ENCODE data around the gene NOXA1. TPM values are rescaled to one million over a fixed set of nuclear protein-coding genes. Genes with fewer than 3 reads are reported as not detected.

The NOXA1 gene
- total RNA-seq, 5 donors from 2014 or later (not counting 1 experiment from before 2014, with no cell fraction given): 6.4 to 11.7 (median 8.1) TPM

DNA sequence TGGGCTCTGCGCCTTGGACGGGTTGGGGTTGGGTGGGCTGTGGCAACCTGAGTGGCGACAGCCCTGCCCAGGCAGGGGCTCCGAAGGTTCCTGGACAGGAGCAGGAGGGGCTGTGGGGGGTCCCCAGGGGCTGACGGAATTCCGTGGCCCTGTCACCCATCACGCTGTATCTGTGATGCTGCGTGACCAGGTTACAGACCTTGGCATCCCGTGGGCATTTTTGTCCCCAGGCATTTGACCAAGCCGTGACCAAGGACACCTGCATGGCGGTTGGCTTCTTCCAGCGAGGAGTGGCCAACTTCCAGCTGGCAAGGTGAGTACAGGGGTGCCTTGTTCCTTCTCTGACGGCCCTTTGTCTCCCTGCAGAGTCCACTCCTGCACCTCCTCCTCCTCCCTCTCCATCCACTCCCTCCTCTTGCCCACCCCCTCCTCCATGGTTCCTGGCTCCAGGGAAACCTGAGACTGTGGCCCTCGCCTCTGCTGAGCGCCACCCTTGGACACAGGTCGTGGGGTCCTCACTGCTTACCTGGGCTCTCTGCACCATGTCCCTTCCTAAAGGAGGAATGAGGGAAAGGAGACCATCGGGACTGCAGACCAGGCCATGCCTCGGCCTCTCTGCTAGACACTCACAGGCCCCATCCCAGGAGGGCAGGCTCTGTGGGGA is 3.0 kb downstream of the NOXA1 start:
- H3K27me3 Mint-ChIP-seq: no peaks in the 10 kb centered on the region
- H3K4me3 Mint-ChIP-seq: no peak overlapping the region
- no peak for DNase-seq
- Histone ChIP-seq H3K27me3 (replicated peaks in 1 of 2; ENCODE audit: control insufficient read depth in 2 of 2, extremely low read depth in 1 of 2, insufficient read depth in 2 of 2, low read length in 1 of 2) (peaks cover 0 to 2% of the 10 kb centered on the region in 2 experiments), H3K27ac (ENCODE audit: low read length) (no peak overlapping the region), H3K4me1 (ENCODE audit: control insufficient read depth in 1 of 2, extremely low read depth in 1 of 2, insufficient read depth in 2 of 2, low read length in 2 of 2) (peaks cover 3 to 20% of the 10 kb centered on the region in 2 experiments), H3K36me3 (ENCODE audit: control insufficient read depth in 2 of 2, extremely low read depth in 1 of 2, insufficient read depth in 1 of 2, low read length in 1 of 2) (no peaks in the 10 kb centered on the region), H3K9me3 (no peaks in the 10 kb centered on the region), H3K4me3 (ENCODE audit: control insufficient read depth in 1 of 2, extremely low read depth in 1 of 2, low read length in 1 of 2) (no peak overlapping the region)
- H3K36me3 Mint-ChIP-seq: no peaks in the 10 kb centered on the region
- ChIA-PET CTCF (no interaction called here), POLR2A (no interaction called here)
- no peak overlapping the region for H3K27ac Mint-ChIP-seq
- peaks cover 0 to 18% (median 14%) of the 10 kb centered on the region in 3 donors for H3K4me1 Mint-ChIP-seq
- ATAC-seq (replicated peaks in 1 of 4): no peak
- WGBS (ENCODE audit: insufficient coverage): 92% methylated on average over 11 of the region's 18 CpGs
- no peaks in the 10 kb centered on the region for H3K9me3 Mint-ChIP-seq

- Histone ChIP-seq H3K9me3 (no peaks in the 10 kb centered on the region), H3K36me3 (ENCODE audit: control insufficient read depth in 2 of 2, extremely low read depth in 1 of 2, insufficient read depth in 1 of 2, low read length in 1 of 2) (no peaks in the 10 kb centered on the region), H3K4me3 (ENCODE audit: control insufficient read depth in 1 of 2, extremely low read depth in 1 of 2, low read length in 1 of 2) (no peak overlapping the region), H3K27me3 (replicated peaks in 1 of 2; ENCODE audit: control insufficient read depth in 2 of 2, extremely low read depth in 1 of 2, insufficient read depth in 2 of 2, low read length in 1 of 2) (peaks cover 0 to 2% of the 10 kb centered on the region in 2 experiments), H3K27ac (ENCODE audit: low read length) (no peak overlapping the region), H3K4me1 (ENCODE audit: control insufficient read depth in 1 of 2, extremely low read depth in 1 of 2, insufficient read depth in 2 of 2, low read length in 2 of 2) (peaks cover 0 to 8% of the 10 kb centered on the region in 2 experiments)
- Mint-ChIP-seq H3K27ac (no peak overlapping the region), H3K9me3 (no peaks in the 10 kb centered on the region), H3K4me1 (peaks cover 0 to 7% (median 6%) of the 10 kb centered on the region in 3 donors), H3K4me3 (no peak overlapping the region), H3K27me3 (no peaks in the 10 kb centered on the region), H3K36me3 (no peaks in the 10 kb centered on the region)
- 72% methylated on average over 21 of the region's 27 CpGs for WGBS (ENCODE audit: insufficient coverage)
- POLR2A ChIA-PET: no interaction called here
- DNase-seq (no peak), ATAC-seq (replicated peaks in 1 of 4) (no peak)
- CTCF ChIA-PET: no interaction called here
These were observed 4.5 kb downstream of the NOXA1 start for GRCh38 chr9:137427454-137428310.

DNA sequence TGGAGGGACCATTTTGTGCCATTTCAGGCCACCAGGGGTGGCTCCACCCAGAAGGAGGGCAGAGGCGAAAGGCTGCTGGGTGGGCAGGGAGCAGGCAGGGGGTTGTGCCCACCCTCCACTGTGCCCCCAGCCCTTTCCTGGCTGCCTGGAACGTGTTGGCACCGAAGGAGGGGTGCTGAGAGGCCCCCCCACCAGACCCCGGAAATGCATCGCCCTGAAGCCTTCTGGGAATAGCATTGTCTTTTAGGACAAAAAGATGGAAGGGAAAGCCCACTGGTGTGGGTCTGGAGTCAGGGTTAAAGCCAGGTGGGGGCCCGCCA is 5.1 kb downstream of the NOXA1 start:
- H3K27me3 Mint-ChIP-seq: no peaks in the 10 kb centered on the region
- no peak overlapping the region for H3K27ac ChIP-seq (ENCODE audit: low read length)
- 82% methylated on average over 4 of the region's 6 CpGs for WGBS (ENCODE audit: insufficient coverage)
- no peaks in the 10 kb centered on the region for H3K36me3 Mint-ChIP-seq
- H3K9me3 ChIP-seq: no peaks in the 10 kb centered on the region
- peaks cover 0 to 2% of the 10 kb centered on the region in 2 experiments for H3K27me3 ChIP-seq (replicated peaks in 1 of 2; ENCODE audit: control insufficient read depth in 2 of 2, extremely low read depth in 1 of 2, insufficient read depth in 2 of 2, low read length in 1 of 2)
- no peak for DNase-seq
- no peak for ATAC-seq (replicated peaks in 1 of 4)
- H3K27ac Mint-ChIP-seq: no peak overlapping the region
- H3K4me1 Mint-ChIP-seq: peaks cover 0 to 7% (median 6%) of the 10 kb centered on the region in 3 donors
- H3K9me3 Mint-ChIP-seq: no peaks in the 10 kb centered on the region
- no peak overlapping the region for H3K4me3 ChIP-seq (ENCODE audit: control insufficient read depth in 1 of 2, extremely low read depth in 1 of 2, low read length in 1 of 2)
- H3K36me3 ChIP-seq (ENCODE audit: control insufficient read depth in 2 of 2, extremely low read depth in 1 of 2, insufficient read depth in 1 of 2, low read length in 1 of 2): no peaks in the 10 kb centered on the region
- ChIA-PET POLR2A (no interaction called here), CTCF (no interaction called here)
- H3K4me3 Mint-ChIP-seq: no peak overlapping the region
- H3K4me1 ChIP-seq (ENCODE audit: control insufficient read depth in 1 of 2, extremely low read depth in 1 of 2, insufficient read depth in 2 of 2, low read length in 2 of 2): peaks cover 0 to 8% of the 10 kb centered on the region in 2 experiments

DNA sequence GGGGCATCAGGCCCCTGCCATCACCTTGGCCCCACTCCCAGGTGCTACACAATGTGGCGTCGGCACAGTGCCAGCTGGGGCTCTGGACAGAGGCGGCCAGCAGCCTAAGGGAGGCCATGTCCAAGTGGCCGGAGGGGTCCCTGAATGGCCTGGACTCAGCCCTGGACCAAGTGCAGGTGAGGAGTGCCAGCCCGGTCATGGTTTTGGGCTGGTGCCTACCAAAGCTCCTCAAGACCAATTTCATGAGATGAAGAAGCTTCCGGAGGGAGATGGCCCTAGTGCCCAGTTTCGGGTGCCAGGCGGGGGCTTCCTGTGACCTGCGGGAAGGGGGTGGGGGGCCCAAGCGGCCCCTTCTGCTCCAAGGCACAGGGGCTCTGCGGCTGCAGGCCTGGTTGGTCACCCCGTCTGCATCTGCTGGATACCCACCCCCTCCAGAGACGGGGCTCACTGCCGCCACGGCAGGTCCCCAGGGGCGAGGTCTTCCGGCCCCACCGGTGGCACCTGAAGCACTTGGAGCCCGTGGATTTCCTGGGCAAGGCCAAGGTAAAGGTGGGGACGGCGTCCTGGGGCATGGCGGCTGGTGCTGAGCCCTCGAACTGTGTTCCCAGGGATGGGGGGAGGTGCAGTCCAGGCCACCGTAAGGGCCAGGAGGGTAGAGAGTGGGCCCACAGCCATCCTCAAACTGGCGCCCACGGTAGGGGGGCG is 5.8 kb downstream of the NOXA1 start:
- H3K4me3 ChIP-seq (ENCODE audit: control insufficient read depth in 1 of 2, extremely low read depth in 1 of 2, low read length in 1 of 2): no peak overlapping the region
- no peak for ATAC-seq (replicated peaks in 1 of 4)
- Mint-ChIP-seq H3K4me3 (no peak overlapping the region), H3K4me1 (peaks cover 0 to 7% (median 6%) of the 10 kb centered on the region in 3 donors), H3K36me3 (no peaks in the 10 kb centered on the region), H3K9me3 (no peaks in the 10 kb centered on the region), H3K27ac (no peak overlapping the region), H3K27me3 (no peaks in the 10 kb centered on the region)
- ChIA-PET POLR2A (interaction anchor here in 1 of 2 donors (0.5 kb wide), 1 partner anchor 162 kb away, joined by 6 read pairs; no protein-coding TSS in a partner anchor), CTCF (no interaction called here)
- no peaks in the 10 kb centered on the region for H3K9me3 ChIP-seq
- DNase-seq: no peak
- peaks cover 0 to 4% of the 10 kb centered on the region in 2 experiments for H3K4me1 ChIP-seq (ENCODE audit: control insufficient read depth in 1 of 2, extremely low read depth in 1 of 2, insufficient read depth in 2 of 2, low read length in 2 of 2)
- H3K36me3 ChIP-seq (ENCODE audit: control insufficient read depth in 2 of 2, extremely low read depth in 1 of 2, insufficient read depth in 1 of 2, low read length in 1 of 2): no peaks in the 10 kb centered on the region
- H3K27me3 ChIP-seq (replicated peaks in 1 of 2; ENCODE audit: control insufficient read depth in 2 of 2, extremely low read depth in 1 of 2, insufficient read depth in 2 of 2, low read length in 1 of 2): peaks cover 0 to 2% of the 10 kb centered on the region in 2 experiments
- WGBS (ENCODE audit: insufficient coverage): 79% methylated on average over 26 of the region's 27 CpGs
- H3K27ac ChIP-seq (ENCODE audit: low read length): no peak overlapping the region

- Histone ChIP-seq H3K4me3 (ENCODE audit: control insufficient read depth in 1 of 2, extremely low read depth in 1 of 2, low read length in 1 of 2) (no peak overlapping the region), H3K36me3 (ENCODE audit: control insufficient read depth in 2 of 2, extremely low read depth in 1 of 2, insufficient read depth in 1 of 2, low read length in 1 of 2) (no peaks in the 10 kb centered on the region), H3K4me1 (ENCODE audit: control insufficient read depth in 1 of 2, extremely low read depth in 1 of 2, insufficient read depth in 2 of 2, low read length in 2 of 2) (no peaks in the 10 kb centered on the region), H3K27ac (ENCODE audit: low read length) (no peak overlapping the region), H3K9me3 (no peaks in the 10 kb centered on the region), H3K27me3 (replicated peaks in 1 of 2; ENCODE audit: control insufficient read depth in 2 of 2, extremely low read depth in 1 of 2, insufficient read depth in 2 of 2, low read length in 1 of 2) (peaks cover 0 to 4% of the 10 kb centered on the region in 2 experiments)
- Mint-ChIP-seq H3K4me1 (peaks cover 0 to 3% (median 2%) of the 10 kb centered on the region in 3 donors), H3K9me3 (no peaks in the 10 kb centered on the region), H3K36me3 (no peaks in the 10 kb centered on the region), H3K27me3 (no peaks in the 10 kb centered on the region), H3K27ac (no peak overlapping the region), H3K4me3 (no peak overlapping the region)
- ChIA-PET CTCF (no interaction called here), POLR2A (no interaction called here)
- WGBS (ENCODE audit: insufficient coverage): 85% methylated on average over 4 of the region's 14 CpGs
- ATAC-seq (replicated peaks in 1 of 4) (no peak), DNase-seq (no peak)
These were observed 6.3 kb downstream of the NOXA1 start for GRCh38 chr9:137429546-137429890.

DNA sequence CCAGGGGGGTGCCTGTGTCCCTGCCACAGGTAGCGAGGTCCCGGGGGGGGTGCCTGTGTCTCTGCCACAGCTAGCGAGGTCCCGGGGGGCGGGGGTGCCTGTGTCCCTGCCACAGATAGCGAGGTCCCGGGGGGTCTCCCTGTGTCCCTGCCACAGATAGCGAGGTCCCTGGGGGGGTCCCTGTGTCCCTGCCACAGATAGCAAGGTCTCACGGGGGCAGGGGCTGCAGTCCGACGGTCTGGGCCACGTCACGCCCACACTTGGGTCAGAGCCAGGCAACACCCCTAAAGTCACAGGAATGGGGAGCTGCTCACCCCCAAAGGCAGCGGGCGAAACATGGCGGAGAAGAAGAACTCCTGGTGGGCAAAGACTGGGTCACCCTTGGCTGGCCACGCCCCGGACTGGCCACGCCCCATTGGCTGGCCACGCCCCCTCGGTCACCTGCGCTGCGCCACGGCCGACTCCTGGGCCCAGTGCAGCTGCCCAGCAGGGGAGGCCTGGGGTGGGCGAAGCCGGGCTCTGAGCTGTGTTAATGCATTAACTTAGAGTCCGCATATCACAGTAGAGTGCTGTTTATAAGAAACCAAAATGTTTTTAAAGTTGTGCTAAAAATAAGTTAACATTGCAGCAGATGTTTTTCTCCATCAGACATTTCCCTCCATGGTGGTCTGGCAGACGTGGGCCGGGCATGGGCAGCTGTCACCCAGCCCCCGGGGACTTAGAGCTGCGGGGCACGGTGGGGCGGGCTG is 7.0 kb downstream of the NOXA1 start:
- POLR2A ChIA-PET: no interaction called here
- no peaks in the 10 kb centered on the region for H3K9me3 Mint-ChIP-seq
- peaks cover 0 to 4% of the 10 kb centered on the region in 2 experiments for H3K27me3 ChIP-seq (replicated peaks in 1 of 2; ENCODE audit: control insufficient read depth in 2 of 2, extremely low read depth in 1 of 2, insufficient read depth in 2 of 2, low read length in 1 of 2)
- ATAC-seq (replicated peaks in 1 of 4) (no peak), DNase-seq (no peak)
- H3K36me3 Mint-ChIP-seq: no peaks in the 10 kb centered on the region
- CTCF ChIA-PET: no interaction called here
- no peaks in the 10 kb centered on the region for H3K4me1 Mint-ChIP-seq
- peaks cover 0 to 3% of the 10 kb centered on the region in 2 experiments for H3K4me1 ChIP-seq (ENCODE audit: control insufficient read depth in 1 of 2, extremely low read depth in 1 of 2, insufficient read depth in 2 of 2, low read length in 2 of 2)
- 85% methylated on average over 32 of the region's 34 CpGs for WGBS (ENCODE audit: insufficient coverage)
- no peaks in the 10 kb centered on the region for H3K27me3 Mint-ChIP-seq
- no peaks in the 10 kb centered on the region for H3K36me3 ChIP-seq (ENCODE audit: control insufficient read depth in 2 of 2, extremely low read depth in 1 of 2, insufficient read depth in 1 of 2, low read length in 1 of 2)
- no peak overlapping the region for H3K4me3 ChIP-seq (ENCODE audit: control insufficient read depth in 1 of 2, extremely low read depth in 1 of 2, low read length in 1 of 2)
- no peak overlapping the region for H3K27ac ChIP-seq (ENCODE audit: low read length)
- no peaks in the 10 kb centered on the region for H3K9me3 ChIP-seq
- H3K27ac Mint-ChIP-seq: no peak overlapping the region
- H3K4me3 Mint-ChIP-seq: no peak overlapping the region
